ENCODE measurements around the gene CAVIN1.
"Not testable (repeated sequence)": the region's sequence is repeated elsewhere in the genome, so short reads cannot be mapped to it uniquely, and the experiment has no call there.

DNA sequence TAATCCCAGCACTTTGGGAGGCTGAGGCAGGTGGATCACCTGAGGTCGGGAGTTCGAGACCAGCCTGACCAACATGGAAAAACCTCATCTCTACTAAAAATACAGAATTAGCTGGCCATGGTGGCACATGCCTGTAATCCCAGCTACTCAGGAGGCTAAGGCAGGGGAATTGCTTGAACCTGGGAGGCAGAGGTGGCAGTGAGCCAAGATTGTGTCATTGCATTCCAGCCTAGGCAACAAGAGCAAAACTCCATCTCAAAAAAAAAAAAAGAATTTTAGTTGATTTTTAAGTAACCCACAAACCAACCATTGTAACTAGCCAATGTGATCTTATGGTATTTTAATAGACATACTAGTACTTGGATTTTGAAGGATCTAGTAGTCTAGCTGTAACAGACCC lies 62.7 kb downstream of the CAVIN1 start:
- TF ChIP-seq, protein P1, sequence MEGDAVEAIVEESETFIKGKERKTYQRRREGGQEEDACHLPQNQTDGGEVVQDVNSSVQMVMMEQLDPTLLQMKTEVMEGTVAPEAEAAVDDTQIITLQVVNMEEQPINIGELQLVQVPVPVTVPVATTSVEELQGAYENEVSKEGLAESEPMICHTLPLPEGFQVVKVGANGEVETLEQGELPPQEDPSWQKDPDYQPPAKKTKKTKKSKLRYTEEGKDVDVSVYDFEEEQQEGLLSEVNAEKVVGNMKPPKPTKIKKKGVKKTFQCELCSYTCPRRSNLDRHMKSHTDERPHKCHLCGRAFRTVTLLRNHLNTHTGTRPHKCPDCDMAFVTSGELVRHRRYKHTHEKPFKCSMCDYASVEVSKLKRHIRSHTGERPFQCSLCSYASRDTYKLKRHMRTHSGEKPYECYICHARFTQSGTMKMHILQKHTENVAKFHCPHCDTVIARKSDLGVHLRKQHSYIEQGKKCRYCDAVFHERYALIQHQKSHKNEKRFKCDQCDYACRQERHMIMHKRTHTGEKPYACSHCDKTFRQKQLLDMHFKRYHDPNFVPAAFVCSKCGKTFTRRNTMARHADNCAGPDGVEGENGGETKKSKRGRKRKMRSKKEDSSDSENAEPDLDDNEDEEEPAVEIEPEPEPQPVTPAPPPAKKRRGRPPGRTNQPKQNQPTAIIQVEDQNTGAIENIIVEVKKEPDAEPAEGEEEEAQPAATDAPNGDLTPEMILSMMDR (IDR thresholded peaks at IDR 0.05), result not testable (repeated sequence)
- not testable (repeated sequence) for TF ChIP-seq EZH2, EZH2phosphoT487 (IDR thresholded peaks at IDR 0.05)

Measured in neural progenitor cell (in vitro differentiated cells).